Breast epithelium (tissue), 4 donors: Measurements from ENCODE around the gene TSPEAR. TPM values are rescaled to one million over a fixed set of nuclear protein-coding genes. Genes with fewer than 3 reads are reported as not detected.

Experiments used
- DNase-seq, 2 donors: peaks; one replicate each; pipeline ENCODE4 v3.0.0-alpha.2; 2019; ENCODE audit warnings: low spot score in 2 of 2
- H3K27ac ChIP-seq, 2 donors: fragments of 200-600 bp; sonication (generic) in 1 of 2; one replicate each; pipeline ENCODE4 v1.5.1; 2016 to 2019; ENCODE audit warnings: mild to moderate bottlenecking in 1 of 2
- H3K27me3 ChIP-seq, 2 donors: fragments of 200-600 bp; sonication (generic) in 1 of 2; one replicate each; pipeline versions ENCODE4 v1.5.1 to v1.6.0; 2017 to 2019; ENCODE audit warnings: control low read depth in 1 of 2, mild to moderate bottlenecking in 1 of 2
- H3K36me3 ChIP-seq: fragments of 200-600 bp; one replicate; pipeline ENCODE4 v1.5.1; 2019
- H3K4me1 ChIP-seq, 2 donors: fragments of 200-600 bp; sonication (generic); one replicate each; pipeline ENCODE4 v1.5.1; 2016 to 2019; ENCODE audit warnings: control low read depth in 1 of 2
- H3K4me3 ChIP-seq, 3 donors: fragments of 200-600 bp; sonication (generic); 1 replicate in 2 of 3; 2 replicates in 1 of 3; pipeline ENCODE4 v1.5.1; 2016 to 2019; ENCODE audit warnings: mild to moderate bottlenecking in 3 of 3, moderate library complexity in 2 of 3
- H3K9me3 ChIP-seq, 2 donors: fragments of 200-600 bp; sonication (generic) in 1 of 2; one replicate each; pipeline ENCODE4 v1.5.1; 2016 to 2019; ENCODE audit warnings: control low read depth in 1 of 2
- CTCF ChIP-seq, 3 donors: fragments of 450-650 bp; IDR thresholded peaks; one replicate each; pipeline ENCODE4 v1.5.1; 2016 to 2017; ENCODE audit warnings: antibody characterized with exemption in 3 of 3, mild to moderate bottlenecking in 3 of 3, moderate library complexity in 3 of 3
- POLR2A ChIP-seq: fragments of 450-650 bp; IDR thresholded peaks from one replicate; pipeline ENCODE4 v1.6.1; 2016; ENCODE audit warnings: antibody characterized with exemption, mild to moderate bottlenecking, moderate library complexity
- POLR2AphosphoS5 ChIP-seq, 3 donors: sonication (generic); formaldehyde crosslinking; IDR thresholded peaks; one replicate each; pipeline ENCODE4 v1.6.1; 2017; ENCODE audit warnings: antibody characterized with exemption in 3 of 3
- intact Hi-C: fragments of 100-400 bp; cut with DNase I; formaldehyde crosslinking; loops from one replicate; pipeline ENCODE4 v1.15.1; 2023; ENCODE audit warnings: low total_unique reads
- total RNA-seq, 3 donors: library from RNA; depleted of rRNA; stranded (reverse); fragments of >200 nt; gene quantifications; one replicate each; pipeline ENCODE4 v1.1.0, GENCODE V29; 2016

Gene TSPEAR
- total RNA-seq, 3 donors from 2014 or later = 0.15 TPM; not detected in 2

GRCh38 chr21:44459712-44460440 is 251.5 kb downstream of the TSPEAR start:
- H3K4me3 ChIP-seq = no peak overlapping the region
- intact Hi-C loops = no loop called here
- no peak for TF ChIP-seq CTCF (IDR thresholded peaks at IDR 0.05)
- TF ChIP-seq POLR2A = no peak
- no peak for TF ChIP-seq POLR2AphosphoS5 (IDR thresholded peaks at IDR 0.05)
- DNase-seq = no peak
- H3K36me3 ChIP-seq = no peaks in the 10 kb centered on the region
- peaks cover 0 to 5% of the 10 kb centered on the region in 2 donors for H3K4me1 ChIP-seq
- peaks cover 0 to 8% of the 10 kb centered on the region in 2 donors for H3K27me3 ChIP-seq
- no peaks in the 10 kb centered on the region for H3K9me3 ChIP-seq
- no peak overlapping the region for H3K27ac ChIP-seq

- Histone ChIP-seq H3K9me3 (peaks cover 0 to 6% of the 10 kb centered on the region in 2 donors), H3K36me3 (no peaks in the 10 kb centered on the region), H3K27ac (no peak overlapping the region), H3K27me3 (peaks cover 0 to 8% of the 10 kb centered on the region in 2 donors), H3K4me3 (no peak overlapping the region), H3K4me1 (peaks cover 0 to 5% of the 10 kb centered on the region in 2 donors)
- no peak for TF ChIP-seq POLR2A
- no peak for TF ChIP-seq CTCF (IDR thresholded peaks at IDR 0.05)
- TF ChIP-seq POLR2AphosphoS5 (IDR thresholded peaks at IDR 0.05) = no peak
- intact Hi-C loops = no loop called here
- no peak for DNase-seq
These were observed 252.2 kb downstream of the TSPEAR start for GRCh38 chr21:44458971-44459711.

GRCh38 chr21:44456915-44457736 is 254.2 kb downstream of the TSPEAR start:
- no peaks in the 10 kb centered on the region for H3K36me3 ChIP-seq
- DNase-seq = no peak
- H3K4me1 ChIP-seq = peaks cover 0 to 5% of the 10 kb centered on the region in 2 donors
- H3K27ac ChIP-seq = no peak overlapping the region
- intact Hi-C loops = no loop called here
- peaks cover 0 to 8% of the 10 kb centered on the region in 2 donors for H3K27me3 ChIP-seq
- H3K9me3 ChIP-seq = peaks cover 0 to 10% of the 10 kb centered on the region in 2 donors
- H3K4me3 ChIP-seq = no peak overlapping the region
- TF ChIP-seq POLR2A (no peak), CTCF (IDR thresholded peaks at IDR 0.05) (no peak), POLR2AphosphoS5 (IDR thresholded peaks at IDR 0.05) (no peak)

- DNase-seq = peak in 1 of 2 donors; percentile 41
- Histone ChIP-seq H3K4me3 (peak overlapping the region; percentile 58 to 76 (median 71)), H3K36me3 (no peaks in the 10 kb centered on the region), H3K27me3 (peaks cover 0 to 8% of the 10 kb centered on the region in 2 donors), H3K9me3 (peaks cover 0 to 10% of the 10 kb centered on the region in 2 donors), H3K4me1 (peaks cover 0 to 5% of the 10 kb centered on the region in 2 donors), H3K27ac (no peak overlapping the region)
- intact Hi-C loops = no loop called here
- TF ChIP-seq POLR2A (no peak), POLR2AphosphoS5 (IDR thresholded peaks at IDR 0.05) (no peak), CTCF (IDR thresholded peaks at IDR 0.05) (no peak)
These were observed 255.0 kb downstream of the TSPEAR start for GRCh38 chr21:44456214-44456914.
